HFF-Myc (cell line): ENCODE results near the gene PCID2.

Source experiments
- DNase-seq: peaks from one replicate; pipeline ENCODE4 v3.0.0-alpha.2; 2011; ENCODE audit warnings: low read depth; ENCODE audit errors: extremely low read depth
- H3K4me3 ChIP-seq: replicated peaks from 2 replicates; pipeline ENCODE4 v1.5.1; 2011; ENCODE audit warnings: low read depth, mild to moderate bottlenecking, control low read depth, low read length
- CTCF ChIP-seq: IDR thresholded peaks from 2 replicates; pipeline ENCODE4 v1.5.1; 2012; ENCODE audit warnings: mild to moderate bottlenecking, low read depth, low read length, control low read depth; ENCODE audit errors: missing control alignments

The PCID2 gene

GRCh38 chr13:113202912-113203311, 5.6 kb downstream of the PCID2 start:
- no peak for TF ChIP-seq CTCF
- no peak overlapping the region for H3K4me3 ChIP-seq
- no peak for DNase-seq

- H3K4me3 ChIP-seq: no peak overlapping the region
- no peak for TF ChIP-seq CTCF
- DNase-seq: no peak
Measured at GRCh38 chr13:113201815-113202214, 6.7 kb downstream of the PCID2 start.

GRCh38 chr13:113196970-113197737, 11.3 kb downstream of the PCID2 start:
- H3K4me3 ChIP-seq: no peak overlapping the region
- DNase-seq: no peak
- no peak for TF ChIP-seq CTCF

- no peak for DNase-seq
- H3K4me3 ChIP-seq: no peak overlapping the region
- no peak for TF ChIP-seq CTCF
Measured at GRCh38 chr13:113195360-113195759, 13.1 kb downstream of the PCID2 start.

- no peak for DNase-seq
- no peak for TF ChIP-seq CTCF
Measured at GRCh38 chr13:113192902-113193301, 15.6 kb downstream of the PCID2 start.

GRCh38 chr13:113192279-113192678, 16.2 kb downstream of the PCID2 start:
- no peak overlapping the region for H3K4me3 ChIP-seq
- no peak for TF ChIP-seq CTCF
- no peak for DNase-seq

More at GRCh38 chr13:113192902-113193301, 15.6 kb downstream of the PCID2 start:
- H3K4me3 ChIP-seq: no peak overlapping the region

GRCh38 chr13:113190181-113190580, 18.3 kb downstream of the PCID2 start:
- DNase-seq: no peak
- TF ChIP-seq CTCF: no peak
- H3K4me3 ChIP-seq: no peak overlapping the region
